NCI-H1105 treated with DMSO at 0.1 percent for 48 hours (cell line): ENCODE data around the gene MTERF2.

Experiments
- DNase-seq: peaks from one replicate; lab custom pipeline; 2025; lab: John Stamatoyannopoulos, UW

MTERF2 gene

DNA sequence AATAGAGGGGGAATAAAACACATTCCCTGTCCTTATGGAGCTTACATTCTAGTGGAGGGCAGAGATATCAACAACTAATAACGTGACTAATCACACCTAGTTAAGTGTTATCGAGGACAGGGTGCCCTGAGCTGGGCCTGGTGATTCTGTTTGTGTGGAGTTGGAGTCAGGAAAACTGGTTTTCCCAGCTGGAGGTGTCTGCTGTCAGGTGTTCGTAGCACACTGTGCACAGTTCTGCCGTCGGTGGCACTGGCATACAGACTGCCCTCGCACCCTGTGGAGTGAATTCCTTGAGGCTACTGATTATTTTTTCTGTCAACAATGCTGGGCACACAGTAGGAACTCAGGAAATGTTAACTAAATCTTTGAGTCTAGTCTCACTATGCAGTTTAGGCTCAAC, 900 bp upstream of the MTERF2 start:
- no peak for DNase-seq

DNA sequence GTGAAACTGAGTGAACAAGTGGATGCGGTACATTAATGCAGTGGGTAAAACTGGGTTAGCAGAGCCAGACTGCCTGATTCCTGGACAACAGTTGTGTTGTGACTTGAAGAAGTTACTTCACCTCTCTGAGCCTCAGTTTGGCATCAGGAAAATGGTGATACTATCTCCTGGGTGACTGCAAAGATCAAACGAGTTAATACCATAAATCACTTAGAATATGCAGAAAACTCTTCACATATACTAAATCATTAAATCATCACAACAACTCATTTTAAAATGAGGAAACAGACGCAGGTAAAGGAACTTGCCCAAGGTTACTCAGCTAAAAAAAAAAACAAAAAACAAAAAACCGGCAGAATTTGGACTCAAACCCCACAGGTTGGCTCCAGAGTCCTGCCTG, 811 bp downstream of the MTERF2 start:
- DNase-seq: no peak

DNA sequence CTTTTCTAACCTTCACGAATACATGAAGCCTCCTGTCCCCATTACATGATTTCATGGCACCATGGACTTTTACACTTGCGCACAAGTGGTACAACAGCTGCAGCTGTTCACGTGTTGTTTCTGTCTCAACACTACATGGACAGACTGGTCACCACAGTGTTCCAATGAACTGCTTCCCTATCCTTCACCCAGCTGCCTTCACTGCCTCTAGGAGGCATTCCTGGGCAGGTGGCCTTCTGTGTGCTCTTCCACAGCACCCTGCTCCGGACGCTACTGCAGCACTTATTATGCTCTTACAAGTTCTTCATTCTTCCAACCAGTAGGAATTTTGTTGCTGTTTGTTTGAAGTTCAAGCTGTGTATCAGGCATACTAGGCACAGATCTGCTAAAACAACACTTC, 1.5 kb downstream of the MTERF2 start:
- no peak for DNase-seq

DNA sequence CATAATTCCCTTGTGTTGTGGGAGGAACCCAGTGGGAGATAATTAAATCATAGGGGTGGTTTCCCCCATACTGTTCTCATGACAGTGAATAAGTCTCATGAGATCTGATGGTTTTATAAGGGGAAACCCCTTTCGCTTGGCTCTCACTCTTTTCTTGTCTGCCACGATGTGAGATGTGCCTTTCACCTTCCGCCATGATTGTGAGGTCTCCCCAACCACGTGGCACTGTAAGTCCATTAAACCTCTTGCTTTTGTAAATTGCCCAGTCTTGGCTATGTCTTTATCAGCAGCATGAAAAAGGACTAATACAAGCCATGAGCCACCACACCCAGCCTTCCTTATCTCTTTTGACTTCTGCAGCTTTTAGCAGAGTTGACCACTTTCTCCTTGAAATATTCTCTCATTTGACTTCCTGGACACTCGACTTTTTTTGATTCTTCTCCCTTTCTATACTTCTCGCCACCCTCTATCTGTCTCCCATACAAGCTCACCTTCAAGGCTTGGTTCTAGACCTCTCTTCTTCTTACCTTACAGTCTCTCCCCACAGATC, 2.3 kb downstream of the MTERF2 start:
- DNase-seq: no peak

DNA sequence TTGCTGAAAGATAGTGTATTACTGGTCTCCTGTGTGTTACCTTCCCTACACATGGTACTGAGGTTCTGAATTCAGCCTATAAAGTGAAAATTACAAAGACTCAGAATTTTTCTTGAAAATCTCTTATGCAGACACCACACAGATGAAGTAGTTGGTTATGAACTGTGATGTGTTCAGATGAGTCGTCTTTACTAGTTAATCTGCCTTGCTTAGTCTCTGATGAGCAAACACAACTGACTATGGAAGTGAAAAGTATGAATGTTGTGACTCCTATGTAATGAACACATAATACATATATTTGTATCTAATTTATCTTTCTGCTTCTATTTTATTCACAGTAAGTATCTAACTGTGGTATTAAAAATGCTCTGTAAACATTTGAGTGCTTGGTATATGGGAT, 4.7 kb downstream of the MTERF2 start:
- no peak for DNase-seq

DNA sequence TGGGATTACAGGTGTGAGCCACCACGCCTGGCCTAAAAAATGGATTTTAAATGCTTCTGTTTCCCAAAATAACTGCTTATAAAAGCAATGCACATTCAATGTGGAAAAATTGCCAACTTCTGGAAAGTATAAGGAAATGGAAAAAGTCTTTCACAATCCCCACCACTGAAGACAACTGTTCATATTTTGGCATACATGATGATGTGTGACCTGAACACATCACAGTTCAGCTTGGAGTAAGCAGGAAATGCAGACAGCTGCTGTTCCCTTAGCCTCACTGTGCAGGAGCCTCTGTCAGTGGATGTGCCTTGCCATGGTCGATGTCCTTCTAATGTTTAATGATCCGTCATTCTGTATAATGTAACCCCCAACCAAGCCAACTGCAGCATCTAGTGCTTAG, 5.2 kb downstream of the MTERF2 start:
- no peak for DNase-seq

DNA sequence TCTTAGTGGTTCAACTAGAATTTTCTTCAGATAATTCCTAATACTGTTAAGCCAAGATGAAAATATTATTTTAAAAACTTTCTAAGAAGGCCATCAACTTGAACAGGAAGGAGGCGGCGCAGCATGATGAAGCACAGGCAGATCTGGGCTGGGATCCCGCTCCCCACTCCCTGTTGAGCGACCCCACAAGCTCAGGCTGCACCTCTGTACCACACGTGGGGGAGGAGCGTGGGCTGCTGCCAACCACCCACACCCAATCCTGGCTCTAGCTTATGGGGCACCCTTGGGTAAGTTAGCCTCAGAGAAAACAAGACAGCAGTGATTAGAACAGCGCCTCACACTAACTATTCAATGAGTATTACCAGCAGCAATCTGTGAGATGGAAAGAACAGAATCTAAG, 6.0 kb downstream of the MTERF2 start:
- DNase-seq: peak; percentile 35

DNA sequence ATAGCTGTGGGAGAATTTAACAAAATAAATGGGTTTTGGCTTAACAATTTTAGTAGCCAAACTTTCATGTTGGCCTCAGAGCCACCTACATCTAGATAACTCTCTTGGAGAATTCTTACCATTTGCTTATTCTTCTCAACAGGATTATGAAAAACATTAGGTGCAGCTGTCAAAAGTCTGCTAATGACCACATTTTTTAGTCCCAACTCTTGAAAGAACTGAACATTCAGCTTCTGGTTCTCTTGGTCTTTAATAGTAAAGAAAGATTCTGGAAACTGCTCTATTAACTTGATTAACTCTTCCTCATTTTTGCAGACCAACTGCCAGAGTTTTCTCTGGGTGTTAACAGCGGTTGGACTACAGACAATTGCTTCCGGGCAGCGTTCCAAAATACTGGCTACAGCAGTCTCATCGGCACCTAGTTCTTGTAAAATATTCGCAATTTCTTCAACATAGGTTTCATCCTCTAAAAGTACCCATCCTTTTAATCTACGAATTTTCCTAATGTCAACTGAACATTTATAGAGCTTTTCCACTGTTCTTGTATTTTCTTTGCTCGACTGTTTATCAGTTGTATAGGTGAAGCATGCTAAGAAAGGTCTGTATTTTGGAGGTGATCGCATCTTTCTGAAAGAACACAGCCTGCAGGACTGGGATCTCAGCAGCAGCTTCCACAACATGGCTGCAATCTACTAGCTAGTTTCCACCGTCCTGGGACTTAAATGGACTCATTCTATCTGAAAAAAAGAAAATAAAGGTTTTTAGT, 8.7 kb downstream of the MTERF2 start:
- DNase-seq: peak; percentile 91

DNA sequence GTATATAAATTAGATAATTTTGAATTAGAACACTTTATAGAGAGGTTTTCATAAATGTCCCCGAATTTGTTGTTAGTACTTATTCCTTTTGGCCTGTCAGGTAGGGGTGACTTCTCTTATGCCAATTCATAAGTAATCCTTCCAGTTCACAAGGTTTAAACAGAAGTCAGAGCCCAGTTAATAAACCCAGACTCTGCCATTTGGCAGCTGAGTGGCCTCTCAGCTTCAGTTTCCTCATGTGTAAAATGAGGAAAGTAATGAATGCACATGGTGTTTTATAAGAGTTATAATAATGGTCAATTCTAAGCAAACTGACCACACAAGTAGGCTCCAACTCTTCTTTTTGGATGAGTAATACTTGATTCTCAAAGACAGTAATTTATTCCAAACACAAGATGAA, 10.3 kb downstream of the MTERF2 start:
- no peak for DNase-seq

DNA sequence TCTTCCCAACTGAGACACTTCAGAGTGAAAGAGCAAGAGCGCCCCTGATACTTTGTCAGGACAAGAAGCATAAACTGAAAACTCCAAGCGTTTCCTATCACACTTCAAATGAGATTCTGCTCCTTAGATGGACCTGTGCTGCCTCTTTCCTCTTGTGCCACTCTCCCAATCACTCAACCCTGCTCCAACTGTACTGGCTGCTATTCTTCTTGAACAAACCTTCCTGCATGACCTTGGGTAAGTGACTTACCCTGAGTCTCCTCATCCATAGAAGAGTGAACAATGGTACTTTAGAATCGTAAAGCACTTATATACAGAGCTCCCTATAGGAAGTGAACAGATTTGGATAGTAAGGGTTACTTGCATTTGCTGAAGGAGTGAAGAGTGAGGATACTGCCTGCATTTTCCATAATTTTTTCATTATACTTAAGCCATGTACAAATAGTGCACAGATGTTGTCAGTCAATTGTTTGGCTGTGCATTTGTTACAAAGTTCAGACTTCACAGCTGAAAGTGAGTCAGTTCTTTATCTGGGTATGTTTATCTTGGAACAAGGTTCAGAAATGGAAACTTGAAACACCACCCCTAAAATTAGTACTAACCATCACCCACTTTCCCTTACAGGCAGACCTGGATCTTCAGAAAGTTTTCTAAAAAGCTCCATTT, 10.8 kb downstream of the MTERF2 start:
- no peak for DNase-seq

DNA sequence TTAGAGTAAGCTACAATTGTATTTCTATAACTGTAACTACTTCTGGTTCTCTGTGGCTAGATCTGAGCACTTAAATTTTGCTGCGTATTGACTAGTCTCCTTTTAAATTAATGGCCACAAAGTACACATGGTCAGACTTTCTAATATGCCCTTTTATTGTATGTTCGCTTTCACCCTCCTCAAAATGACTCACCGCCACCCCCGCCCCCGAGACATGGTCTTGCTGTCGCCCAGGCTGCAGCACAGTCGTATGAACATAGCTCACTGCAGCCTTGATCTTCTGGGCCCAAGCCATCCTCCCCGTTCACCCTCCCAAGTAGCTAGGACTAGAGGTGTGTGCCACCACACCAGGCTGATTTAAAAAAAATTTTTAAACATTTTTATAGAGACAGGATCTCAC, 11.8 kb downstream of the MTERF2 start:
- no peak for DNase-seq

DNA sequence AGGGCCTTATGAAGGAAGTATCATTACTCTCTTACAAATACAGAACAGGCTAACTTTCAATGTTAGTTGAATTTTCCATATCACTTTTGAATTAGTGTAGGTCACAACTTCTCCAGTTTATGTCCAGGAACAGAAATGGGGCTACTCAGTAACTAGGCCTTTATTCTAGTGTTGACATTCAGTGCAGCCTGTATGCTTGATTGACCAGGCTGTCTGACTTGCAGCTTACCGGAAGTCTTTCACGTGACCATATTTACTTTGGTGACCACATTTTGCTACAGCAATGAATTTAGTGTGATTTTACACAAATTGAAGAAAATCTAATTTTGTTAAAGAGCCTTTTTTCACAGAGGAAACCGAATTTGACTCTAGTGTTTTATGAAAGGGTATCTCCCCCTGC, 12.4 kb downstream of the MTERF2 start:
- no peak for DNase-seq

DNA sequence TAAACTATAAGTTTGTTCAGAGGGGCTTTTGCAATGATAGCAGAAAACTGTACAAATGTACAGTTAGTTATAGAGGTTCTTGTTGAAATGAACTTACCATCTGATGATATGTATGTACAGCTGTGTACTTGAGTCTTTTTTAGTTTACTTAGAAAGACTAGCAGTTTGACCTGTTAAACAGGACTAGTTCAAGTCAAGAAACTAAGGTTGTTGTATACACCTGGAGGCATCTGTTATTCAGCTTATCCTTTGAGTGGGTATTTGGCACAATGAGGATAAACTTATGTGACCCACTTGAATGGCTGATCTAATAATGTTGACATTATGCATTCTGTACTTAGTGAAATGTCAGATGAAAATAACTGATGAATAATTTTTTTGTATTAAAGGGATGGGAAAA, 13.4 kb downstream of the MTERF2 start:
- DNase-seq: peak; percentile 15

DNA sequence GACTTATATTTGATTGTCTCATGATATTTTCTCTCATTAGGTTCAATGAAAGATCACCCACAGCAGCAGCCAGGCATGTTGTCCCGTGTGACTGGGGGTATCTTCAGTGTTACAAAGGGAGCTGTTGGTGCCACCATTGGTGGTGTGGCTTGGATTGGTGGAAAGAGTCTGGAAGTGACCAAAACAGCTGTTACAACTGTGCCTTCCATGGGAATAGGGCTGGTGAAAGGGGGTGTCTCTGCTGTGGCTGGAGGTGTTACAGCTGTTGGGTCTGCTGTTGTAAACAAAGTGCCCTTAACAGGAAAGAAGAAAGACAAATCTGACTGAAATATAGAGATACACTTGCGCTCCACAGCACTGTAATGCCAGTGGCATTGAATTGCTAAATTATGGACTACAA, 15.9 kb downstream of the MTERF2 start:
- no peak for DNase-seq

DNA sequence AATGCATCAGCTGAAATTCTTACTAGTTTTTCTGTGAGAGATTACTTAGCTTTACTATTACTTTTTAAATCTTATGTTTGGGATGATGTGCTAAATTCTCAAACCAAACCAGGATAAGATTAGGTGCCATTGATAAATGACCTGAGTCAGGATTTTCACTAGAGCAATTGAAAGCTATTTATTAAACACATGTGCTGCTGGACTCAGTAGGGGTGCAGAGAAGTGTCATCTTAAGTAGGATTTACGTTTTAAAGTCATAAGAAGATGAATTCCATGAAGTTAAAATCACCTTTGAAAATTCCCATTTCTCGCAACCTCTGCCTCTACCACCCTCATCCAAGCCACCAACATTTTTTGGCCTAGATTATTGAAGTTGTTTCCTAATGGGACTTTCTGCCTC, 22.4 kb downstream of the MTERF2 start:
- no peak for DNase-seq

DNA sequence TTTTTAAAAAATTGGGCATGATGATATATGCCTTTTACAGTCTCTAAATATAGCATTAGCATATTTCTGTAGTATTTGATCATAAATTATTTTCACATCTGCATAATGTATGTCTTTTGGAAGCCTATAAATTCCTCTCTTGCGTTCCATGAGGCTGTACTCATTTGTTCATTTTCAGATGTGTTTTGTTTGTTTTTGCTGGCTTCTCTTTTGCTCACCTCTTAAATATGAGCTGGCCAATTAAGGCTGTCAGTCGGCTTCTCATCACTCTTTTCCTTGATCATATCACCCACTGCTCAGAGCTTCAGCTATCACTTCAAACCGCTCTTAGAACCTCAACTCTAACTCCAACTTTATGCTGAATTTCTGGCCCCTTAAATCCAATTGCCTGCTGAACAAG, 24.7 kb downstream of the MTERF2 start:
- no peak for DNase-seq

DNA sequence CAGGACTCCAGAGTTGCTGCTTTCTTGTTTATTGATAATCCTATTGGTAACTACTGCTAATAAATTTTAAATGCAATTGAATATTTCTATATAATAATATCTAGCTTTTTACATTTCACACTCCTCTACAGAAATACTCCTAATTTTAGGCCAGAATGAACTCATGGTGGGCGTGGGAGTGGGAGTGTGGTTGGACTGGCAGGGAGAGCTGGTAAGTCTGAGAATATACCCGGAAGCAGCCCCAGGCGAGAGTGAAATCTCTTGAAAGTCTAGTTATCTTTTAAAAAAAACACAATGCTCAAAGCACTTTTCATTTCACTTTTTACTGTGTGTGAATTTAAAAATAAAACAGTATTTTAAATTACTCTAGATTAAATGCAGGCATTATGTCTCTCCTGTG, 26.5 kb downstream of the MTERF2 start:
- DNase-seq: no peak

DNA sequence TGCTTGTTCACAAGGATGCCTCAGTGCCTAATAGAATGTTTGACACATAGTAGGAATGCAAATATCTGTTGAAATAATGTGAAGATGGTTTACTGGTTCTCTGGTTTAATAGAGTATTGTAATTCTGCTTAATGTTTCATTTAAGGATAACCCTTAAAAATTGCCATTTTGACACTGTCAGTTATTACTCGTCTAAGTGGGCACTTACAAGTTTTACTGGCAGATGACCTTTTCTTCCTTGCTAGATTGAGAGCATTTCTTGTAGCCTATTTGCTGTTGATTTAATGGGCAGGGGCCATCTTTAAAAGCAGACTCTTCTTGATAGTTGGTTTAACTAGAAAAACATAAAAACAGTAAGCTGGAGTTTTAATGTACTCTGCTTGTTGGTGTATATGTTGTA, 29.4 kb downstream of the MTERF2 start:
- DNase-seq: peak; percentile 54

DNA sequence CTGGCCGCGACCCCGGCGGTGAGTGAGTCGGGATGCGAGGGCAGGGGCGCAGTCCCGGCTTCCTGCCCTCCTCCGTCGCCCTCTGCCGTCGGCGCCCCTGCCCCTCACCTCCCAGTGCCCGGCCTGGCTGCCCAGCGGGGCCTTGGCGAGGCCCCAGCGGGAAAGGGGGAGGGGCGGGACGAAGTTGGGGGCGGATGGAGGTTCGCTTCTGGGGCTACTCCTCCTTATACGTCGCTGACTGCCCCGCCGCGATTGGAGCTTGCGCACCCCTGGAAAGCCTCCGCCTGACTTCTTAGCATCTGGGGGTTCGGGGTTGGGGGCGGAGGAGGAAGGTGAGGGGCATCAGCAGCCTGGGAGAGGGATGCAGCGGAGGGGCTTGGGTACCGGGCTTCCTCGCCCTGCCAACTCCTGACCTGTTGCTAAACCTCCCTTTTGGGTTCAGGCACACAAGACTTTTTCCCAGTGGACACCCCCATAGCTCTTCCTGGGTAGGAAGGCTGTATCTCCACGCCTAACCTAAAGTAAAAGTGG, 30.8 kb downstream of the MTERF2 start:
- peak; percentile 73 for DNase-seq

DNA sequence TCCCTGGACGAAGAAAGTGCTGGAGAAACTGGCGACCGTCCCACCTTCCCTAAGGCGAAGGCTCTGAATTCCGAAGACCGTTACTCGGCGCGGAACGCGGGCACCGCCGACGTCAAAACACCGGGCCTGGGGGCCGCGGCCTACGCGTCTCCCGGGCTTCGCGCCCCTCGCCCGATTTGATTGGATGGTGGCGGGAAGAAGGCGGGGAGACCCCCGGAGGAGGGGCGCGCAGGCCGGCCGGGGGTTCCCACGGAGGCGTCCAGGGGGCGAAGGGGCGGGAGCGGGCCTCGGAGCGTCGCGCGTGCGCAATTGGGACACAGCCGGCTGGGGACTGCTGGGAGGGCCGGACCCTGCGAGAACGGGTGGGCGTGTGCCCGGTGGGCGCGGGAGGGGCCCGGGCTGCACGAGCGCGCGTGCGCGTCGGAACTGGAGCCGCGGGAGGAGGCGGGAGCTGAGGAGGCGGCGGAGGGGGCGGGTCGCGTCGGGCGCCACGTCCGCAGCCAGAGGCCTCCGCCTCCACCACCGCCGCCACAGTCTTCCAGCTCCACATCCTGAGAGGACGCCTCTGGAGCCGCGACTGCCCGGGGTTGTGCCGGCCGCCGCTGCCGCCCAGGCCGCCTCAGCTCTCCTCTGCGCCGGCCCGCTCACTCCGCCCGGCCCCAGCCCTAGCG, 31.4 kb downstream of the MTERF2 start, which contains the start of gene TMEM263:
Gene TMEM263 (plus strand): TSS at position 531 of the 671 bp plus-strand sequence. CDS start 11,210 bp downstream, outside the sequence.
- peak; percentile 96 for DNase-seq

DNA sequence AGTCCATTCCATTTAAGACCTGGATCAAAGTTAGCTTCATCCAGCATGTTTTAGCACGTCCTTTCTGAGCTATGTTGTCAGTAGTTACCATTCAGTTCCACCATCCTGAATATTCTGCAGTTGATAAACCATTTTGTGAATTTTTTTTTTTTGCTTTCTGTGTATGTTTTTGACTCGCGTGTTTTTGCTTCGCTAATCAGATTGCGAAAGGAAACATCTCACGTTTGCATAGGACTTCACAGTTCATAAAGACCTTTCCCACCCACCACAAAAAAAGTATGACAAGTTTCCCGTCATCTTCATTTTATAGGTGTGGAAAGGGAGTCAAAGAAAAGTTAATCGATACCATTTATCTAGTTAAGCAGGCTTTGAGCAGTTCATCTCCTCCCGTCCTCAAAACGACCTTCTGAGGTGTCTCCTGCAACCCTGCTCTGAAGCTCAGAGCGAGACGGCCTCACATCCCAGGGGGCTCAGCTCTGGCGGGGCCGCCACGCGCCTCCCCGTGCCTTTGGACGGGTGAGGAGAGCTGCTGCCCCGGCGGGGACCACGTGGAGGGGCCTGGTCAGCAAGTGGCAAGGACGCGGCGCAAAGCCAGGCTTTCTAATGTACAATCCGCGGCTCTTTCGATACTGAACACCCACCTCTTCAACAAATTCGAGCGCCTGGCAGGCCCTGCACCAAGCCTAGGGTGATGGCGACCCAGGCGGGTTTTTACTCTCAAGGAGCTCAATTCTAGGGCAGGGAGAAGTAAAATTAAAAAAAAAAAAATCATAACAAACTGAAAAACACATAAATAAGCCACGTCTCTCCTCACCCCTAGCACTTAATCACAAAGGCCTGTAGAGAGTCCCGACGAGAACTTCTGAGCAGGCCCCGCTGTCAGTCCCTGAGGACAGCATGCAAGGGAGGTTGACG, 32.2 kb downstream of the MTERF2 start:
- DNase-seq: no peak
